ENCODE data around the gene SH3BP5L. TPM values are rescaled to one million over a fixed set of nuclear protein-coding genes. Genes with fewer than 3 reads are reported as not detected.

The SH3BP5L gene
- total and polyA plus RNA-seq, 10 of the 15 experiments (the other 5 are each of a cell fraction or from before 2014, with no cell fraction given): 1.1 to 22.8 (median 10.9) TPM

DNA sequence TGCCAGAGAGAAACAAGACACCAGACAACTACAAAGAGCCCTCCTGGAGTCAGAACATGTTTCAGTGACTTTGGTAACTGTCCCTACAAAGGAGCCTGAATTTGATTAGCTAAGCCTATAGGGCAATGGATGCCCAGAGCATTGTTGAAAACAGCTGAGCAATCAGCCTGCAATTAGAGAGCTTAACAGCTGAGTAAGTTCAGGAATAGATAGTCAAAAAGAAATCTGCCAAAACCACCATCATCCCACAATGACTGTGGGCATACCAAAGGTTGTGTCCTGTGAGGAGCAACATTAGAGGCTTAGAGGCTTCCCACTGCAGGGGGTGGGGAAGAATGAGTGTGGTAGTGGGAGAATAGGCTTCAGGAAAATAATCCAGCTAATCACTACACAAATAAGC, 32.1 kb downstream of the SH3BP5L start (continued):
- TF ChIP-seq, protein P1, sequence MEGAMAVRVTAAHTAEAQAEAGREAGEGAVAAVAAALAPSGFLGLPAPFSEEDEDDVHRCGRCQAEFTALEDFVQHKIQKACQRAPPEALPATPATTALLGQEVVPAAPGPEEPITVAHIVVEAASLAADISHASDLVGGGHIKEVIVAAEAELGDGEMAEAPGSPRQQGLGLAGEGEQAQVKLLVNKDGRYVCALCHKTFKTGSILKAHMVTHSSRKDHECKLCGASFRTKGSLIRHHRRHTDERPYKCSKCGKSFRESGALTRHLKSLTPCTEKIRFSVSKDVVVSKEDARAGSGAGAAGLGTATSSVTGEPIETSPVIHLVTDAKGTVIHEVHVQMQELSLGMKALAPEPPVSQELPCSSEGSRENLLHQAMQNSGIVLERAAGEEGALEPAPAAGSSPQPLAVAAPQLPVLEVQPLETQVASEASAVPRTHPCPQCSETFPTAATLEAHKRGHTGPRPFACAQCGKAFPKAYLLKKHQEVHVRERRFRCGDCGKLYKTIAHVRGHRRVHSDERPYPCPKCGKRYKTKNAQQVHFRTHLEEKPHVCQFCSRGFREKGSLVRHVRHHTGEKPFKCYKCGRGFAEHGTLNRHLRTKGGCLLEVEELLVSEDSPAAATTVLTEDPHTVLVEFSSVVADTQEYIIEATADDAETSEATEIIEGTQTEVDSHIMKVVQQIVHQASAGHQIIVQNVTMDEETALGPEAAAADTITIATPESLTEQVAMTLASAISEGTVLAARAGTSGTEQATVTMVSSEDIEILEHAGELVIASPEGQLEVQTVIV (IDR thresholded peaks at IDR 0.05; ENCODE audit: borderline replicate concordance, partially characterized antibody): no peak
- TF ChIP-seq, protein P2, sequence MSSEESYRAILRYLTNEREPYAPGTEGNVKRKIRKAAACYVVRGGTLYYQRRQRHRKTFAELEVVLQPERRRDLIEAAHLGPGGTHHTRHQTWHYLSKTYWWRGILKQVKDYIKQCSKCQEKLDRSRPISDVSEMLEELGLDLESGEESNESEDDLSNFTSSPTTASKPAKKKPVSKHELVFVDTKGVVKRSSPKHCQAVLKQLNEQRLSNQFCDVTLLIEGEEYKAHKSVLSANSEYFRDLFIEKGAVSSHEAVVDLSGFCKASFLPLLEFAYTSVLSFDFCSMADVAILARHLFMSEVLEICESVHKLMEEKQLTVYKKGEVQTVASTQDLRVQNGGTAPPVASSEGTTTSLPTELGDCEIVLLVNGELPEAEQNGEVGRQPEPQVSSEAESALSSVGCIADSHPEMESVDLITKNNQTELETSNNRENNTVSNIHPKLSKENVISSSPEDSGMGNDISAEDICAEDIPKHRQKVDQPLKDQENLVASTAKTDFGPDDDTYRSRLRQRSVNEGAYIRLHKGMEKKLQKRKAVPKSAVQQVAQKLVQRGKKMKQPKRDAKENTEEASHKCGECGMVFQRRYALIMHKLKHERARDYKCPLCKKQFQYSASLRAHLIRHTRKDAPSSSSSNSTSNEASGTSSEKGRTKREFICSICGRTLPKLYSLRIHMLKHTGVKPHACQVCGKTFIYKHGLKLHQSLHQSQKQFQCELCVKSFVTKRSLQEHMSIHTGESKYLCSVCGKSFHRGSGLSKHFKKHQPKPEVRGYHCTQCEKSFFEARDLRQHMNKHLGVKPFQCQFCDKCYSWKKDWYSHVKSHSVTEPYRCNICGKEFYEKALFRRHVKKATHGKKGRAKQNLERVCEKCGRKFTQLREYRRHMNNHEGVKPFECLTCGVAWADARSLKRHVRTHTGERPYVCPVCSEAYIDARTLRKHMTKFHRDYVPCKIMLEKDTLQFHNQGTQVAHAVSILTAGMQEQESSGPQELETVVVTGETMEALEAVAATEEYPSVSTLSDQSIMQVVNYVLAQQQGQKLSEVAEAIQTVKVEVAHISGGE (CRISPR knock-in tag; IDR thresholded peaks at IDR 0.05): no peak
- TF ChIP-seq EED (IDR thresholded peaks at IDR 0.05; ENCODE audit: low read depth) (peak; percentile 95), YY1 (IDR thresholded peaks at IDR 0.05; ENCODE audit: low read depth, low read length) (peak; percentile 52; the same call in 1 of the 2 replicates), PML (IDR thresholded peaks at IDR 0.05; ENCODE audit: low read length) (peak; percentile 54; the same call in 1 of the 2 replicates), ESRRA (IDR thresholded peaks at IDR 0.05; ENCODE audit: low read length) (no peak), PAX8 (IDR thresholded peaks at IDR 0.05) (no peak), TBL1XR1 (IDR thresholded peaks at IDR 0.05; ENCODE audit: low read depth, low read length) (no peak), JUND (IDR thresholded peaks at IDR 0.05; ENCODE audit: low read depth, low read length) (peak; percentile 55; the same call in 1 of the 2 replicates), MTA2 (IDR thresholded peaks at IDR 0.05; ENCODE audit: low read depth) (peak; percentile 98), ETV6 (conservative IDR thresholded peaks at IDR 0.05 in 1 of 2, IDR thresholded peaks at IDR 0.05 in 1 of 2; ENCODE audit: borderline replicate concordance in 1 of 2, low read depth in 1 of 2) (peak in 1 of 2 experiments; percentile 66; a peak in 1 of 4 replicates), BMI1 (IDR thresholded peaks at IDR 0.05; ENCODE audit: borderline replicate concordance) (0 out of 2 replicates have a peak, but pooled peaks have one; percentile 53), NFYA (IDR thresholded peaks at IDR 0.05; ENCODE audit: borderline replicate concordance, low read depth, low read length) (no peak), SPI1 (IDR thresholded peaks at IDR 0.05; ENCODE audit: borderline replicate concordance, insufficient read depth, low read depth, low read length) (no peak), SP1 (IDR thresholded peaks at IDR 0.05; ENCODE audit: low read depth, low read length) (peak; percentile 50), DPF2 (IDR thresholded peaks at IDR 0.05) (peak; percentile 96), ATF7 (IDR thresholded peaks at IDR 0.05; ENCODE audit: low read depth) (no peak), FOXM1 (IDR thresholded peaks at IDR 0.05; ENCODE audit: low read depth, low read length) (peak; percentile 92), YBX1 (IDR thresholded peaks at IDR 0.05) (no peak)
- TF ChIP-seq, protein P3, sequence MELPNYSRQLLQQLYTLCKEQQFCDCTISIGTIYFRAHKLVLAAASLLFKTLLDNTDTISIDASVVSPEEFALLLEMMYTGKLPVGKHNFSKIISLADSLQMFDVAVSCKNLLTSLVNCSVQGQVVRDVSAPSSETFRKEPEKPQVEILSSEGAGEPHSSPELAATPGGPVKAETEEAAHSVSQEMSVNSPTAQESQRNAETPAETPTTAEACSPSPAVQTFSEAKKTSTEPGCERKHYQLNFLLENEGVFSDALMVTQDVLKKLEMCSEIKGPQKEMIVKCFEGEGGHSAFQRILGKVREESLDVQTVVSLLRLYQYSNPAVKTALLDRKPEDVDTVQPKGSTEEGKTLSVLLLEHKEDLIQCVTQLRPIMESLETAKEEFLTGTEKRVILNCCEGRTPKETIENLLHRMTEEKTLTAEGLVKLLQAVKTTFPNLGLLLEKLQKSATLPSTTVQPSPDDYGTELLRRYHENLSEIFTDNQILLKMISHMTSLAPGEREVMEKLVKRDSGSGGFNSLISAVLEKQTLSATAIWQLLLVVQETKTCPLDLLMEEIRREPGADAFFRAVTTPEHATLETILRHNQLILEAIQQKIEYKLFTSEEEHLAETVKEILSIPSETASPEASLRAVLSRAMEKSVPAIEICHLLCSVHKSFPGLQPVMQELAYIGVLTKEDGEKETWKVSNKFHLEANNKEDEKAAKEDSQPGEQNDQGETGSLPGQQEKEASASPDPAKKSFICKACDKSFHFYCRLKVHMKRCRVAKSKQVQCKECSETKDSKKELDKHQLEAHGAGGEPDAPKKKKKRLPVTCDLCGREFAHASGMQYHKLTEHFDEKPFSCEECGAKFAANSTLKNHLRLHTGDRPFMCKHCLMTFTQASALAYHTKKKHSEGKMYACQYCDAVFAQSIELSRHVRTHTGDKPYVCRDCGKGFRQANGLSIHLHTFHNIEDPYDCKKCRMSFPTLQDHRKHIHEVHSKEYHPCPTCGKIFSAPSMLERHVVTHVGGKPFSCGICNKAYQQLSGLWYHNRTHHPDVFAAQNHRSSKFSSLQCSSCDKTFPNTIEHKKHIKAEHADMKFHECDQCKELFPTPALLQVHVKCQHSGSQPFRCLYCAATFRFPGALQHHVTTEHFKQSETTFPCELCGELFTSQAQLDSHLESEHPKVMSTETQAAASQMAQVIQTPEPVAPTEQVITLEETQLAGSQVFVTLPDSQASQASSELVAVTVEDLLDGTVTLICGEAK (IDR thresholded peaks at IDR 0.05; ENCODE audit: borderline replicate concordance): no peak
- TF ChIP-seq, protein P4, sequence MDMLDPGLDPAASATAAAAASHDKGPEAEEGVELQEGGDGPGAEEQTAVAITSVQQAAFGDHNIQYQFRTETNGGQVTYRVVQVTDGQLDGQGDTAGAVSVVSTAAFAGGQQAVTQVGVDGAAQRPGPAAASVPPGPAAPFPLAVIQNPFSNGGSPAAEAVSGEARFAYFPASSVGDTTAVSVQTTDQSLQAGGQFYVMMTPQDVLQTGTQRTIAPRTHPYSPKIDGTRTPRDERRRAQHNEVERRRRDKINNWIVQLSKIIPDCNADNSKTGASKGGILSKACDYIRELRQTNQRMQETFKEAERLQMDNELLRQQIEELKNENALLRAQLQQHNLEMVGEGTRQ (IDR thresholded peaks at IDR 0.05; ENCODE audit: borderline replicate concordance, low read depth, low read length): no peak
